IPS DF 4.7 (cell line): ENCODE measurements around the gene TRIP12.
"Not testable (repeated sequence)": the region's sequence is repeated elsewhere in the genome, so short reads cannot be mapped to it uniquely, and the experiment has no call there.

Experiments
- DNase-seq: peaks from one replicate; pipeline ENCODE4 v3.0.0-alpha.2; 2013; ENCODE audit warnings: low spot score; ENCODE audit errors: extremely low read depth

The TRIP12 gene

DNA sequence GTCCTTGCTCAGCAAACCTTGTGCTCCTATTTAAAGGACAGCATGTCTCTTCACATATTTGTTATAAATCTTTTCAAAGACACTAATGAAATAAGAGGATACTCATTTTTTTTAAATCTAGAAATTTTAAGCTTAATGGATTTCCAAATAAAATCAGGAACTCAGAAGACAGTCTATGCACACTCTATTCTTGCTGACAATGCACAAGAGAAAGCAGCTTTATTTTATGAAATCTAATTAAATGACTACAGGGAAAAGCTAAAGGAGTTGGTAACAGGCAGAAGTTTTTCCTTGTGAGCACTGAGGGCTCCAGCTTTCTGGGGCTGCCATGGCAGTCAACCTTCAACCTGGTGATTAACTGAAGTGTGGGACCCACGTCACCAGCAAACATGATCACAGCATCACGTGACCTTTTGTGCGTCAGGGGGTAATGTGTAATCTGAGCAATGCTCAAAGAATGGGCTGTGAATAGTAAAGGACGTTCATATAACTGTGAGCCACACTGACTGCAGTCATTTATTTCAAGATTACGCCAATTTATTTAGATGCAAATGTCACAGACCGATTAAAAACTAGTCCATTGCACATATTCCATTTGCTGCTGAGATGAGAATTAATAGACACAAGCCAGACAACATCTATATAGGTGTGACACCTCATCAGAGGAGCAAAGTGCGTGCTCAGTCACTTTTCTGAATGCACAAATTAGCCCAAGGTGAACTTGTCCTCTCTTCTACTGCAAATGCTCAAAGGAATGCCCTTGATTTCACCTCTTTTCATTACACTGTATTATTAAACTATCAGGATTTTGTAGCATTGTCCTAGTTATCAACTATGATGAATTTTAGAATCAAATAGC is 195.9 kb downstream of the TRIP12 start:
- no peak for DNase-seq

DNA sequence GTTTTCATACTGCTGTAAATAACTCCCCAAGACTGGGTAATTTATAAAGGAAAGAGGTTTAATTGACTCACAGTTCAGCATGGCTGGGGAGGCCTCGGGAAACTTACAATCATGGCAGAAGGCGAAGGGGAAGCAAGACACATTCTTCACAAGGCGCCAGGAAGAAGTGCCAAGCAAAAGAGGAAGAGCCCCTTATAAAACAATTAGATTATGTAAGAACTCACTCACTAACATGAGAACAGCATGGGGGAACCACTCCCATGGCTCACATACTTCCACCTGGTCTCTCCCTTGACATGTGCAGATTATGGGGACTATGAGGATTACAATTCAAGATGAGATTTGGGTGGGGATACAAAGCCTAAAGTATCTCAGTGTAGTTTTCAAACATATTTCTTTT is 198.6 kb downstream of the TRIP12 start:
- DNase-seq: not testable (repeated sequence)

DNA sequence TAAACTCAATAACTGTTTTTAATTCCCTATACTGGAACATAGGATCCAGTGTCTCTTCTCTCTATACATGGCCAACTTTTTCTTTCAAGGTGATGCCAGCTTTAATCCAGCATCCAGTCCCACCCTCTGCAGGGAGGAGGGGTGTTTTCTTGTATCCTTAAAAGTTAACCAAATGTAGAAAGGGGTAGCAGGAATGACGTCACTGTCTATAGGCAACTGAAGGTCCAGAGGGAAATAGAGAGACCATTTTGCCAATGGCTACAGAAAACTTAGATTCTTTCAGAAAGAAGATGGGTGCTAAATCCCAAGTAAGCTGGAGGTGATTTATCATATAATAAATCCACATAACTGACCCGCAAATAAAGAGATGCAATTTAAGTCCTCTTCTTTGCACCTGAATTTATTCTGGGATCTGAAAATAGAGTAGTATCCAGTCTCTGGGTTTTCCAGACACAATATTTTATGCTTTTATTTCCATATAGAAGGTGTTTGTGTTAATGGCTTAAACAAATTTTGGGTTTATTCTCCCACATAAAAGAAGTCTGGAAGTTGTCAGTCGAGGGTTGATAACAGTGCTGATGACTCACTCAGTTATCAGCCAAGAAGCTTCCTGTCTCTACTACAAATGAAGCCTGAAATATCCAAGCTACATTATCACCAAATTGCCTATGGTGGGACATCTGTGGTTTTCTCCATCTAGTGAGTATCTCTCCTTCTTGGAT is 201.7 kb downstream of the TRIP12 start:
- DNase-seq: no peak

DNA sequence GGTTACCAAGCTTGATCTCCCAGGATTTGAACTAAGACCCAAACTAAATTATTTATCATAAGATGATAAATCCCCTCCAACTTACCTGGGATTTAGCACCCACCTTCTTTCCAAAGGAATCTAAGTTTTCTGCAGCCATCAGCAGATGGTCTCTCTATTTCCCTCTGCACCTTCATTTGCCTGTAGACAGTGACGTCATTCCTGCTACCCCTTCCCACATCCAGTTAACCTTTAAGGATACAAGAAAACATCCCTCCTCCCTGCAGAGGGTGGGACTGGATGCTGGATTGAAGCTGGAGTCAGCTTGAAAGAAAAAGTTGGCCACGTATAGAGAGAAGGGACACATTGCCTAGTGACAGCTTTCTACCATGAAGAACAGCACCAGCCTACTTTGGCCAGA is 203.8 kb downstream of the TRIP12 start:
- DNase-seq: no peak

DNA sequence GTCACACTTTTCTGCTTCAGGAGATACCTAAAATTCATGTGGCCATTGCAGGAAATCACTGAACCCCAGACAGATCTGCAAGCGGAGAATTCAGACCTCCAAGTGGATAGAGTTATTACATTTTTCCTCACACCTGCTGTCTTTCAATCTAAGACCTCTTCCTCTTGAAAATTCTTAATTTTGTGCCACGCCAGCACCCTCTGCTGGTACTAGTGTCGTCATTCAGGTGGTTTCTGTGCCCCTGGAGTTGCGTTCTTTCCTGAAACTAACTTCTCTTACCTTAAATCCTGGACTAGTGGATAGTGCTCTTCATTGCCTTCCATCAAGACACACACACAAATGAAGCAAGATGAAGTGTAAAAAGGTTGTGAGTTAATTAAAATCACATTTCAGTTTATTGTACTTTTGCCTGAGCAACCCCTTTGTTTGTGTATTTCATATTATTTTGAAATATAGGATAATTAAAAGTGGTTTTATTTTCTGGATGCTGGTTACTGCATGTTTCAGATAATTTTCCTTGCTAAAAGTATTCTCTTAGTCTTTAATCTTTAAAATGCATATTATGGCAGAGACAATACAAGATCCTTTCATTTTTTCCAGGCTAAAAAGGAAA is 205.8 kb downstream of the TRIP12 start:
- DNase-seq: no peak

DNA sequence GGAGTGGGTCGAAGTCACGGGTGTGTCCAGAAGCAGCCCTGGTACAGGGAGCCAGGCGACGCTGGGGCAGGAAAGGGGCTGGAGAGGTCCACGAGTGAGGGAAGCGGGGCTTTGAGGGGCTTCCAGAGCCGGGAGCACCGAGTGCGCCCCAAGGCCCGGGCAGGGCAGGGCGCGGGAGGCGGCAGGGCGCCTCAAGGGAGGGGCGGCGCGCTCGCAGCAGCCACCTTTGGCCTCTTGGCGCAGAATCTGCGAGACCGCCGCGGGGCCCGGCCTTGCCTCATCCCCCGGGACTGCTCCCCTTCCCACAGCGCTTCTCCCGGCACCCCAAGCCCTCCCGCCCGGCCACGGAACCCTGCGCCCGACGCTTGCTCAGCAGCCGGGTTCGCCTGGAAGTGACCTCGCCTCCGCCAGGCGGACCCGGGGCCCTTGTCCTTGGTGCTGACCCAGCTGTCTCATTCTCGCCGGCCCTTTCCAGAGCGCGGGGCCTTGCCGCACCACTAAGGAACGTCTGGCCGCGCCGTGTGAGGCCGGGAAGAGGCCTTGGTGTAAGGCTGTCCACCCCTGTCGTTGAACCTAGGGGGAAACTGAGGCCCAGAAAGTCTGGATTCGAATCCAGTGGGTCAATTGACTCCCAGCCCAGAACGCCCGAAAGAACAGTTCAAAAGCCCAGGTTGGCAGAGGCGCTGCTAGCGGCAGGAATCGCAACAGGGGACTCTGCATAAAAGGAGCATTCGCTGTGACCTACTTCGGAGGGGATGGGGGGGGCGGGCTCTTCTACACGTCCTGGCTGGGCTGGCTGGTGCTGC is 206.9 kb downstream of the TRIP12 start:
- no peak for DNase-seq

DNA sequence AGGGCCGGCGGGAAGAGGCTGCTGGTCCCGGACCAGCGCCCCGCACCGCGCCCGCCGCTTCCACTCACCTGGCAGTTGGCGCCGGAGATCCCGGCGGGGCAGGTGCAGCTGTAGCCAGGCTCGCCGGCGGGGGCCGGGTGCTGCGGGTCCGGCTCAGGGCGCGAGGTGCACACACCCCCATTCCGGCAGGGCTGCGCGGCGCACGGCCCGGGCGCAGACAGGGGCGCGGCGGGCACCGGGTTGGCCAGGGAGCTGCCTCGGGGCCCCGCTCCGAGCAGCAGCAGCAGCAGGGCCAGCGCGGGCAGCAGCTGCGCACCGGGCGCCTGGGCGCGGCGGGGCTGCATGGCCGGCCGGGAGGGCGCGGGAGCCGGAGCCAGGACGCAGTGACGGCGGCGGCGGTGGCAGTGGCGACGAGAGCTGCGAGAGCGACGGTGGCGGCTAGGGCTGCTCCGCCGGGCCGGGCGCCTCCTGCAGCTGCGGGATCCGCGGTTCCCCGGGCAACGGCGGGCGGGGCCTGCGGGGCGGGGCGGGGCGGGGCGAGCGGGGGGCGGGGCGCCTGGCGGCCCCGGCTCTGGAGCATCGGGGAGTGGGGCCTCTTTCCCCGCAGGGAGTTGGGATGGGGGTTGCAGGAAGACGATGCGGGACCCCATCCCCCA is 207.6 kb downstream of the TRIP12 start, which contains the start of gene DNER:
DNER (minus strand) TSS at position 476 of the 656 bp plus-strand sequence; CDS start at position 344, 132 bp downstream.
- DNase-seq: no peak
